Liver (tissue), 9 donors: ENCODE measurements around the gene ATP6V1G3. TPM values are rescaled to one million over a fixed set of nuclear protein-coding genes. Genes with fewer than 3 reads are reported as not detected.

Experiments
- DNase-seq: peaks from one replicate; pipeline ENCODE4 v3.0.0-alpha.2; 2017; ENCODE audit warnings: low spot score
- H3K27ac ChIP-seq, 2 donors: one replicate each; pipeline ENCODE4 v1.7.0; 2013; ENCODE audit warnings: inconsistent platforms in 2 of 2, low read length in 2 of 2, control low read depth in 1 of 2, low read depth in 1 of 2, mild to moderate bottlenecking in 1 of 2
- H3K27me3 ChIP-seq, 4 donors: one replicate each; pipeline versions ENCODE4 v1.6.1 to v1.7.0; 2013; ENCODE audit warnings: low read length in 3 of 4, inconsistent platforms in 1 of 4, mild to moderate bottlenecking in 1 of 4, moderate library complexity in 1 of 4; ENCODE audit not compliant: control insufficient read depth in 4 of 4, insufficient read depth in 4 of 4
- H3K36me3 ChIP-seq, 4 donors: one replicate each; pipeline versions ENCODE4 v1.6.1 to v1.7.0; 2013; ENCODE audit warnings: low read length in 3 of 4, mild to moderate bottlenecking in 3 of 4, low read depth in 1 of 4, moderate library complexity in 1 of 4; ENCODE audit not compliant: control insufficient read depth in 4 of 4, insufficient read depth in 3 of 4
- H3K4me1 ChIP-seq, 4 donors: one replicate each; pipeline versions ENCODE4 v1.6.1 to v1.7.0; 2013; ENCODE audit warnings: low read length in 3 of 4, mild to moderate bottlenecking in 3 of 4, moderate library complexity in 1 of 4; ENCODE audit not compliant: control insufficient read depth in 4 of 4, insufficient read depth in 4 of 4
- H3K4me3 ChIP-seq, 3 donors: one replicate each; pipeline versions ENCODE4 v1.6.1 to v1.7.0; 2013; ENCODE audit warnings: low read length in 3 of 3, control low read depth in 1 of 3, low read depth in 1 of 3, mild to moderate bottlenecking in 1 of 3
- H3K9ac ChIP-seq, 2 donors: one replicate each; pipeline ENCODE4 v1.7.0; 2013; ENCODE audit warnings: low read length in 2 of 2, mild to moderate bottlenecking in 2 of 2, moderate library complexity in 2 of 2, control low read depth in 1 of 2, low read depth in 1 of 2
- H3K9me3 ChIP-seq, 4 donors: one replicate each; pipeline versions ENCODE4 v1.6.1 to v1.7.0; 2013; ENCODE audit warnings: low read length in 3 of 4; ENCODE audit not compliant: control insufficient read depth in 4 of 4
- CTCF ChIP-seq: fragments of 150-350 bp; IDR thresholded peaks from 2 replicates; pipeline ENCODE4 v1.5.1; 2017; ENCODE audit warnings: improper control_type of control experiment, low read depth, low read length; ENCODE audit not compliant: missing input control
- EGR1 ChIP-seq, 2 donors: IDR thresholded peaks; 2 replicates each; pipeline ENCODE4 v1.6.1; 2016 to 2018; ENCODE audit warnings: antibody characterized with exemption in 2 of 2, low read depth in 2 of 2
- FOXA1 ChIP-seq: IDR thresholded peaks from 2 replicates; pipeline ENCODE4 v1.6.1; 2016; ENCODE audit warnings: antibody characterized with exemption
- GABPA ChIP-seq, 2 donors: IDR thresholded peaks in 1 of 2; conservative IDR thresholded peaks in 1 of 2; 2 replicates each; pipeline ENCODE4 v1.6.1; 2016; ENCODE audit warnings: antibody characterized with exemption in 2 of 2, mild to moderate bottlenecking in 1 of 2, moderate library complexity in 1 of 2
- HNF4A ChIP-seq, 2 donors: conservative IDR thresholded peaks; 2 replicates each; pipeline ENCODE4 v1.6.1; 2016; ENCODE audit warnings: antibody characterized with exemption in 2 of 2, mild to moderate bottlenecking in 2 of 2
- HNF4G ChIP-seq: IDR thresholded peaks from 2 replicates; pipeline ENCODE4 v1.6.1; 2016; ENCODE audit warnings: antibody characterized with exemption
- JUND ChIP-seq, 2 donors: IDR thresholded peaks; 2 replicates each; pipeline ENCODE4 v1.6.1; 2016; ENCODE audit warnings: antibody characterized with exemption in 2 of 2
- NR2F2 ChIP-seq: IDR thresholded peaks from 2 replicates; pipeline ENCODE4 v1.6.1; 2016; ENCODE audit warnings: antibody characterized with exemption
- RAD21 ChIP-seq, 2 donors: IDR thresholded peaks; 2 replicates each; pipeline ENCODE4 v1.6.1; 2016; ENCODE audit warnings: antibody characterized with exemption in 2 of 2, mild to moderate bottlenecking in 2 of 2
- RXRA ChIP-seq, 2 donors: IDR thresholded peaks; 2 replicates each; pipeline ENCODE4 v1.6.1; 2017 to 2018; ENCODE audit warnings: antibody characterized with exemption in 2 of 2, mild to moderate bottlenecking in 1 of 2
- SP1 ChIP-seq: IDR thresholded peaks from 2 replicates; pipeline ENCODE4 v1.6.1; 2018; ENCODE audit warnings: antibody characterized with exemption, mild to moderate bottlenecking
- TAF1 ChIP-seq: conservative IDR thresholded peaks from 2 replicates; pipeline ENCODE4 v1.6.1; 2016; ENCODE audit warnings: antibody characterized with exemption, mild to moderate bottlenecking
- YY1 ChIP-seq: IDR thresholded peaks from 2 replicates; pipeline ENCODE4 v1.6.1; 2016; ENCODE audit warnings: antibody characterized with exemption, mild to moderate bottlenecking
- WGBS: extraction: QIAGEN DNeasy Blood & Tissue Kit; methylation state at CpG from one replicate; pipeline ENCODE4 v1.1.7; 2013; 5-methylcytosine and 5-hydroxymethylcytosine counted together
- polyA plus RNA-seq, 2 donors: library from polyadenylated mRNA; stranded (reverse) in 1 of 2; unstranded in 1 of 2; fragments of 200-250 nt in 1 of 2; fragments of >200 nt in 1 of 2; fragmentation: Nextera tagmentation in 1 of 2; extraction: Ambion mirVana in 1 of 2; gene quantifications; one replicate each; pipeline versions ENCODE4 v1.2.1 to v1.2.3, GENCODE V29; 2013 to 2015
- total RNA-seq, 2 donors: library from RNA; depleted of rRNA; stranded (reverse); fragments of >200 nt; gene quantifications; one replicate each; pipeline ENCODE4 v1.2.3, GENCODE V29; 2014
- TF ChIP-seq, protein P1 (sequence below): IDR thresholded peaks from 2 replicates; pipeline ENCODE4 v1.6.1; 2016; ENCODE audit warnings: antibody characterized with exemption
- TF ChIP-seq, protein P2 (sequence below): IDR thresholded peaks from 2 replicates; pipeline ENCODE4 v1.6.1; 2016; ENCODE audit warnings: antibody characterized with exemption
- TF ChIP-seq, protein P3 (sequence below): IDR thresholded peaks from 2 replicates; pipeline ENCODE4 v1.6.1; 2016; ENCODE audit warnings: antibody characterized with exemption
- donor health status: healthy.
- donor health status: healthy.
- donor health status: healthy.
- donor health status: healthy.
- donor health status: healthy.

Gene ATP6V1G3
- total and polyA plus RNA-seq, 4 donors, result not detected

DNA sequence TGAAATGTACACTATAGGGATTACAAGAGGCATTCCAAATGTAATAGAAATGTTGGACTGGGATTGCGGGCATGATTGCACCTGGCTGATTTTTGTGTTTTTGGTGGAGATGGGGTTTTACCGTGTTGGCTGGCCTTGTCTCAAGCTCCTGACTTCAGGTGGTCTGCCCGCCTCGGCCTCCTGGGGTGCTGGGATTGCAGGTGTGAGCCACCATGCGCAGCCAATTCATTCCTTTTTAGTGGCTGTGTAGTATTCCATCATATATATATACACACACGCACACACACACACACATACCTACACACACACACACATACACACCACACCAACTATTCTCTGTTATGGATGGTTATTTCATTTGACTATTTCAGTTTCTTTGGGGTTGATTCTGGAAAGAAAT lies 4.7 kb upstream of the ATP6V1G3 start:
- no peak for DNase-seq
- Histone ChIP-seq H3K27me3 (peaks cover 0 to 2% (median 0%) of the 10 kb centered on the region in 4 donors), H3K27ac (no peak overlapping the region), H3K9me3 (no peaks in the 10 kb centered on the region), H3K4me3 (no peak overlapping the region), H3K4me1 (no peaks in the 10 kb centered on the region), H3K36me3 (no peaks in the 10 kb centered on the region), H3K9ac (no peak overlapping the region)
- 89% methylated on average over 6 of the region's 6 CpGs for WGBS
- TF ChIP-seq SP1 (no peak), CTCF (no peak), RAD21 (IDR thresholded peaks at IDR 0.05) (no peak)

DNA sequence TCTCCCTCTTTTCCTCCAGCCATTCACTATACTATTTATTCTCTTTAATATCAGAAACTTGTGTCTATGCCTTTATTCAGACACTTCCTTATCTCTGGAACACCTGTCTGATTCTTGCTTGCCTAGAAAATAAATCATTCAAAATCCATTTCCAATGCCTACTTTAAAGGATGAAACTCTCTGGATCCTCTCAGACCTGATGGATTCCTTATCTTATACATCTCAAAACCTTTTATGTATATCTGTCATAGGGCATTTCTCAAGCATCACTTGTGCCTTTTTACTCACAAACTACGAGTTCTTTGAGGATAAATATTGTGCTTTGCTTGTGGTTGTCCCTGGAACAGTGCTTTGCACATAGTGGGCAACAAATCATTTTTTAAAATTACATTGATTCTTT lies 3.8 kb upstream of the ATP6V1G3 start:
- H3K4me3 ChIP-seq, result no peak overlapping the region
- H3K27me3 ChIP-seq, result peaks cover 0 to 2% (median under 1%) of the 10 kb centered on the region in 4 donors
- H3K27ac ChIP-seq, result no peak overlapping the region
- WGBS, result 47% methylated on average over 1 of the region's 1 CpG
- no peak for DNase-seq
- no peaks in the 10 kb centered on the region for H3K9me3 ChIP-seq
- H3K4me1 ChIP-seq, result no peaks in the 10 kb centered on the region
- no peaks in the 10 kb centered on the region for H3K36me3 ChIP-seq
- no peak overlapping the region for H3K9ac ChIP-seq
- TF ChIP-seq CTCF, result no peak
- no peak for TF ChIP-seq NR2F2
- TF ChIP-seq HNF4G, result no peak
- TF ChIP-seq EGR1 (IDR thresholded peaks at IDR 0.05; ENCODE audit: low read depth in 2 of 2), result no peak
- no peak for TF ChIP-seq TAF1
- no peak for TF ChIP-seq RAD21 (IDR thresholded peaks at IDR 0.05)
- TF ChIP-seq, protein P1, sequence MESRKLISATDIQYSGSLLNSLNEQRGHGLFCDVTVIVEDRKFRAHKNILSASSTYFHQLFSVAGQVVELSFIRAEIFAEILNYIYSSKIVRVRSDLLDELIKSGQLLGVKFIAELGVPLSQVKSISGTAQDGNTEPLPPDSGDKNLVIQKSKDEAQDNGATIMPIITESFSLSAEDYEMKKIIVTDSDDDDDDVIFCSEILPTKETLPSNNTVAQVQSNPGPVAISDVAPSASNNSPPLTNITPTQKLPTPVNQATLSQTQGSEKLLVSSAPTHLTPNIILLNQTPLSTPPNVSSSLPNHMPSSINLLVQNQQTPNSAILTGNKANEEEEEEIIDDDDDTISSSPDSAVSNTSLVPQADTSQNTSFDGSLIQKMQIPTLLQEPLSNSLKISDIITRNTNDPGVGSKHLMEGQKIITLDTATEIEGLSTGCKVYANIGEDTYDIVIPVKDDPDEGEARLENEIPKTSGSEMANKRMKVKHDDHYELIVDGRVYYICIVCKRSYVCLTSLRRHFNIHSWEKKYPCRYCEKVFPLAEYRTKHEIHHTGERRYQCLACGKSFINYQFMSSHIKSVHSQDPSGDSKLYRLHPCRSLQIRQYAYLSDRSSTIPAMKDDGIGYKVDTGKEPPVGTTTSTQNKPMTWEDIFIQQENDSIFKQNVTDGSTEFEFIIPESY, result no peak
- TF ChIP-seq RXRA (IDR thresholded peaks at IDR 0.05), result no peak

DNA sequence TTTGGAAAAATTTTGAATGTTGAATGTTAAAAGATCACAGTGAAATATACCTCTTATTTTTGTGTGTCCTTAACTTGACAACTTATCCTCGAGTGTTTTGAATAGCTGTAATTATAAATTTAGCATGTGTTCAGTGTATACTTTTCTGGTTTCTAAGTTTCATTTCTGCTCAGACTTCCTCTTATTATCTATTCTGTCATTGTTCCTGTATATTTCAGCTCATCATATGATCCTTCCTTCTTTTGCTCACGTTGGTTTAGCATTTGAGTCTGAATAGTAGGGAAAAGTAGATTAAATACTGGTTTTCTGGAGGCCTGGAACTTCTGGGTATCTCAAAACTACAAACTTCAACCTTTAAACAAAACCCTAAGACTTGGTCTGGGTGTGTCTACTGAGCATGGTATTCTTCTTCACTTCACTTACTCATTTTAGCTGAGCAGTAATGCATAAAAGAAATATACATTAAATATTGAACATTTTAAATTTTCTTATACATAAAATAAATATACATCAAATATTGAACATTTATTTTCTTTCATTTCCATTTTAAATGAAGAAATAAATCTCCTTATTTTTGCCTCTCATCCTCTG lies 3.3 kb upstream of the ATP6V1G3 start:
- Histone ChIP-seq H3K9ac (no peak overlapping the region), H3K9me3 (no peaks in the 10 kb centered on the region), H3K4me3 (no peak overlapping the region), H3K27ac (no peak overlapping the region), H3K27me3 (peaks cover 0 to 3% (median under 1%) of the 10 kb centered on the region in 4 donors), H3K36me3 (no peaks in the 10 kb centered on the region), H3K4me1 (no peaks in the 10 kb centered on the region)
- DNase-seq, result no peak
- WGBS, result 49% methylated on average over 2 of the region's 2 CpGs
- TF ChIP-seq, protein P2, sequence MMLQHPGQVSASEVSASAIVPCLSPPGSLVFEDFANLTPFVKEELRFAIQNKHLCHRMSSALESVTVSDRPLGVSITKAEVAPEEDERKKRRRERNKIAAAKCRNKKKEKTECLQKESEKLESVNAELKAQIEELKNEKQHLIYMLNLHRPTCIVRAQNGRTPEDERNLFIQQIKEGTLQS, result no peak
- no peak for TF ChIP-seq RXRA (IDR thresholded peaks at IDR 0.05)
- TF ChIP-seq, protein P3, sequence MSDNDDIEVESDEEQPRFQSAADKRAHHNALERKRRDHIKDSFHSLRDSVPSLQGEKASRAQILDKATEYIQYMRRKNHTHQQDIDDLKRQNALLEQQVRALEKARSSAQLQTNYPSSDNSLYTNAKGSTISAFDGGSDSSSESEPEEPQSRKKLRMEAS, result no peak
- TF ChIP-seq YY1, result no peak
- no peak for TF ChIP-seq EGR1 (IDR thresholded peaks at IDR 0.05; ENCODE audit: low read depth in 2 of 2)
- TF ChIP-seq TAF1, result no peak
- TF ChIP-seq FOXA1, result no peak
- TF ChIP-seq GABPA (IDR thresholded peaks at IDR 0.05 in 1 of 2, conservative IDR thresholded peaks at IDR 0.05 in 1 of 2), result no peak
- TF ChIP-seq SP1, result no peak
- TF ChIP-seq HNF4A (conservative IDR thresholded peaks at IDR 0.05), result no peak
- TF ChIP-seq NR2F2, result no peak
- TF ChIP-seq CTCF, result no peak
- TF ChIP-seq RAD21 (IDR thresholded peaks at IDR 0.05), result no peak
- no peak for TF ChIP-seq JUND (IDR thresholded peaks at IDR 0.05)
